Neuronal stem cell (in vitro differentiated cells): ENCODE results near the gene ACSF2.

Experiments used
- DNase-seq: peaks from one replicate; pipeline ENCODE4 v3.0.0-alpha.2; 2013; ENCODE audit warnings: low spot score
- H2AFZ ChIP-seq: one replicate; pipeline ENCODE4 v1.6.1; 2013; ENCODE audit warnings: mild to moderate bottlenecking, low read length, inconsistent platforms
- H2AK5ac ChIP-seq: 2 replicates; pipeline ENCODE4 v1.6.1; 2013; ENCODE audit warnings: low read depth, mild to moderate bottlenecking, inconsistent platforms, low read length, moderate library complexity, mixed read lengths
- H2BK120ac ChIP-seq: 2 replicates; pipeline ENCODE4 v1.6.1; 2013; ENCODE audit warnings: low read depth, mild to moderate bottlenecking, inconsistent platforms, low read length, moderate library complexity, mixed read lengths
- H2BK12ac ChIP-seq: one replicate; pipeline ENCODE4 v1.6.1; 2013; ENCODE audit warnings: low read length, inconsistent platforms
- H2BK15ac ChIP-seq: 2 replicates; pipeline ENCODE4 v1.6.1; 2013; ENCODE audit warnings: mild to moderate bottlenecking, low read length, inconsistent platforms, mixed read lengths
- H2BK5ac ChIP-seq: one replicate; pipeline ENCODE4 v1.6.1; 2013; ENCODE audit warnings: inconsistent platforms, mild to moderate bottlenecking, low read length, moderate library complexity
- H3K14ac ChIP-seq: one replicate; pipeline ENCODE4 v1.6.1; 2013; ENCODE audit warnings: low read length, inconsistent platforms
- H3K18ac ChIP-seq: 2 replicates; pipeline ENCODE4 v1.6.1; 2013; ENCODE audit warnings: low read length, inconsistent platforms
- H3K23ac ChIP-seq: 2 replicates; pipeline ENCODE4 v1.6.1; 2013; ENCODE audit warnings: low read depth, mild to moderate bottlenecking, mixed read lengths, low read length, inconsistent platforms; ENCODE audit not compliant: poor library complexity
- H3K27ac ChIP-seq: replicated peaks from 3 replicates; pipeline ENCODE4 v1.5.1; 2013; ENCODE audit warnings: low read length, inconsistent platforms
- H3K27me3 ChIP-seq, 3 experiments: 2 replicates each; pipeline ENCODE4 v1.6.1; 2013; ENCODE audit warnings: low read length in 3 of 3, mild to moderate bottlenecking in 2 of 3, inconsistent platforms in 1 of 3, low read depth in 1 of 3, mixed read lengths in 1 of 3, moderate library complexity in 1 of 3; ENCODE audit not compliant: control insufficient read depth in 3 of 3, insufficient read depth in 3 of 3
- H3K36me3 ChIP-seq, 2 donors: replicated peaks in 1 of 2; 2 replicates each; pipeline ENCODE4 v1.6.1; 2013; ENCODE audit warnings: low read length in 2 of 2; ENCODE audit not compliant: control insufficient read depth in 2 of 2, insufficient read depth in 2 of 2
- H3K4ac ChIP-seq: 2 replicates; pipeline ENCODE4 v1.6.1; 2013; ENCODE audit warnings: inconsistent platforms, mild to moderate bottlenecking, low read length, moderate library complexity
- H3K4me1 ChIP-seq, 2 donors: 1 replicate in 1 of 2; 2 replicates in 1 of 2; pipeline ENCODE4 v1.6.1; 2013; ENCODE audit warnings: low read length in 2 of 2, low read depth in 1 of 2; ENCODE audit not compliant: control insufficient read depth in 2 of 2, insufficient read depth in 1 of 2
- H3K4me2 ChIP-seq: one replicate; pipeline ENCODE4 v1.6.1; 2013; ENCODE audit warnings: mild to moderate bottlenecking, low read length, inconsistent platforms; ENCODE audit not compliant: insufficient read depth, poor library complexity, severe bottlenecking
- H3K4me3 ChIP-seq, 2 donors: 2 replicates each; pipeline ENCODE4 v1.5.1; 2013; ENCODE audit warnings: low read length in 2 of 2, mild to moderate bottlenecking in 2 of 2, inconsistent platforms in 1 of 2, moderate library complexity in 1 of 2
- H3K79me1 ChIP-seq: one replicate; pipeline ENCODE4 v1.6.1; 2013; ENCODE audit warnings: low read depth, mild to moderate bottlenecking, inconsistent platforms, low read length, moderate library complexity
- H3K9ac ChIP-seq: one replicate; pipeline ENCODE4 v1.6.1; 2013; ENCODE audit warnings: mild to moderate bottlenecking, low read depth, low read length, inconsistent platforms; ENCODE audit not compliant: poor library complexity
- H3K9me3 ChIP-seq, 2 donors: replicated peaks in 1 of 2; 2 replicates each; pipeline versions ENCODE3 to v1.6.1; 2013; ENCODE audit warnings: low read length in 2 of 2, mild to moderate bottlenecking in 2 of 2, inconsistent platforms in 1 of 2, low read depth in 1 of 2, mixed read lengths in 1 of 2, moderate library complexity in 1 of 2; ENCODE audit not compliant: control insufficient read depth in 2 of 2, insufficient read depth in 1 of 2
- H4K8ac ChIP-seq: one replicate; pipeline ENCODE4 v1.6.1; 2013; ENCODE audit warnings: low read depth, mild to moderate bottlenecking, inconsistent platforms, low read length, moderate library complexity
- H4K91ac ChIP-seq: one replicate; pipeline ENCODE4 v1.6.1; 2013; ENCODE audit warnings: low read length, low read depth, mild to moderate bottlenecking, inconsistent platforms; ENCODE audit not compliant: poor library complexity
- WGBS, 2 donors: extraction: QIAGEN DNeasy Blood & Tissue Kit; methylation state at CpG; one replicate each; pipeline ENCODE4 v1.1.7; 2013; ENCODE audit warnings: missing lambda C conversion rate in 2 of 2, mixed read lengths in 1 of 2; ENCODE audit not compliant: insufficient read length in 2 of 2, insufficient replicate concordance in 1 of 2; ENCODE audit errors: extremely low coverage in 2 of 2; 5-methylcytosine and 5-hydroxymethylcytosine counted together

Gene ACSF2

GRCh38 chr17:50483266-50483665 is 57.2 kb downstream of the ACSF2 start:
- H2BK120ac ChIP-seq: no peak overlapping the region
- H3K9me3 ChIP-seq: no peaks in the 10 kb centered on the region
- no peak overlapping the region for H2AFZ ChIP-seq
- no peak overlapping the region for H3K9ac ChIP-seq
- WGBS, 2 donors: no CpG with 5 or more reads among the region's 5 CpGs
- peaks cover 2 to 18% of the 10 kb centered on the region in 2 donors for H3K36me3 ChIP-seq
- H3K18ac ChIP-seq: no peak overlapping the region
- no peak overlapping the region for H3K14ac ChIP-seq
- no peak overlapping the region for H2AK5ac ChIP-seq
- no peak overlapping the region for H3K4me2 ChIP-seq
- no peak overlapping the region for H3K27ac ChIP-seq
- H3K27me3 ChIP-seq: no peaks in the 10 kb centered on the region
- H4K8ac ChIP-seq: no peak overlapping the region
- H3K4me3 ChIP-seq: no peak overlapping the region
- H4K91ac ChIP-seq: no peak overlapping the region
- H2BK5ac ChIP-seq: no peak overlapping the region
- no peak for DNase-seq
- H3K4me1 ChIP-seq: peaks cover 4 to 5% of the 10 kb centered on the region in 2 donors
- H3K79me1 ChIP-seq: no peaks in the 10 kb centered on the region
- H3K23ac ChIP-seq: no peak overlapping the region
- no peak overlapping the region for H2BK12ac ChIP-seq
- H3K4ac ChIP-seq: no peak overlapping the region
- no peak overlapping the region for H2BK15ac ChIP-seq

GRCh38 chr17:50484386-50485155 is 58.6 kb downstream of the ACSF2 start:
- H4K8ac ChIP-seq: peak overlapping the region; percentile 49
- no peaks in the 10 kb centered on the region for H3K27me3 ChIP-seq
- peak overlapping the region; percentile 43 for H2BK5ac ChIP-seq
- H3K27ac ChIP-seq: no peak overlapping the region
- peaks cover 2 to 3% of the 10 kb centered on the region in 2 donors for H3K4me1 ChIP-seq
- no peak overlapping the region for H3K4me2 ChIP-seq
- H3K36me3 ChIP-seq: peaks cover 2 to 18% of the 10 kb centered on the region in 2 donors
- H3K9me3 ChIP-seq: no peaks in the 10 kb centered on the region
- H2BK120ac ChIP-seq: no peak overlapping the region
- no peak overlapping the region for H3K4me3 ChIP-seq
- no peak overlapping the region for H3K23ac ChIP-seq
- no peak overlapping the region for H2BK15ac ChIP-seq
- H4K91ac ChIP-seq: no peak overlapping the region
- no peak overlapping the region for H3K4ac ChIP-seq
- H2AFZ ChIP-seq: no peak overlapping the region
- no peak for DNase-seq
- H3K14ac ChIP-seq: no peak overlapping the region
- H3K9ac ChIP-seq: no peak overlapping the region
- H2AK5ac ChIP-seq: no peak overlapping the region
- H3K18ac ChIP-seq: no peak overlapping the region
- H2BK12ac ChIP-seq: no peak overlapping the region
- WGBS, 2 donors: no CpG with 5 or more reads among the region's 11 CpGs
- no peaks in the 10 kb centered on the region for H3K79me1 ChIP-seq

GRCh38 chr17:50487213-50488096 is 61.4 kb downstream of the ACSF2 start:
- Histone ChIP-seq H3K18ac (no peak overlapping the region), H3K14ac (no peak overlapping the region), H3K23ac (no peak overlapping the region), H3K9me3 (no peaks in the 10 kb centered on the region), H2BK5ac (no peak overlapping the region), H3K4me3 (no peak overlapping the region), H3K4ac (no peak overlapping the region), H2AK5ac (no peak overlapping the region), H3K9ac (no peak overlapping the region), H2BK12ac (no peak overlapping the region), H3K4me1 (no peaks in the 10 kb centered on the region), H2BK15ac (no peak overlapping the region), H3K79me1 (no peaks in the 10 kb centered on the region), H4K91ac (no peak overlapping the region), H3K27me3 (no peaks in the 10 kb centered on the region), H3K4me2 (no peak overlapping the region), H2AFZ (no peak overlapping the region), H3K36me3 (peaks cover 2 to 15% of the 10 kb centered on the region in 2 donors), H4K8ac (no peak overlapping the region), H2BK120ac (no peak overlapping the region), H3K27ac (no peak overlapping the region)
- DNase-seq: no peak
- WGBS, 2 donors: no CpG with 5 or more reads among the region's 17 CpGs

GRCh38 chr17:50488880-50489279 is 62.9 kb downstream of the ACSF2 start:
- Histone ChIP-seq H3K9me3 (no peaks in the 10 kb centered on the region), H3K4ac (no peak overlapping the region), H3K4me2 (no peak overlapping the region), H2BK12ac (no peak overlapping the region), H4K91ac (no peak overlapping the region), H2BK15ac (no peak overlapping the region), H3K4me1 (no peaks in the 10 kb centered on the region), H2AK5ac (no peak overlapping the region), H4K8ac (no peak overlapping the region), H2BK120ac (no peak overlapping the region), H3K14ac (no peak overlapping the region), H2BK5ac (no peak overlapping the region), H3K23ac (no peak overlapping the region), H3K36me3 (peaks cover 2 to 9% of the 10 kb centered on the region in 2 donors), H2AFZ (no peak overlapping the region), H3K27ac (no peak overlapping the region), H3K27me3 (no peaks in the 10 kb centered on the region), H3K79me1 (no peaks in the 10 kb centered on the region), H3K18ac (no peak overlapping the region), H3K9ac (no peak overlapping the region), H3K4me3 (no peak overlapping the region)
- no peak for DNase-seq
- WGBS, 2 donors: no CpG with 5 or more reads among the region's 2 CpGs
